A549 (cell line): ENCODE data around the gene RABEPK.

Source experiments
- EP300 ChIP-seq, 2 experiments: fragments of >200 bp; sonication (Bioruptor Twin); formaldehyde crosslinking; IDR thresholded peaks; 2 replicates in 1 of 2; 3 replicates in 1 of 2; pipeline ENCODE4 v1.6.1; 2016 to 2017
- HOXA7 ChIP-seq: fragments of 250-450 bp; sonication (Bioruptor Pico); IDR thresholded peaks from 2 replicates; pipeline ENCODE4 v1.5.0; 2020; ENCODE audit warnings: mild to moderate bottlenecking, moderate library complexity
- JUN ChIP-seq, 2 experiments: fragments of >200 bp; sonication (Bioruptor Twin); formaldehyde crosslinking; IDR thresholded peaks; 2 replicates in 1 of 2; 3 replicates in 1 of 2; pipeline ENCODE4 v1.6.1; 2016 to 2017
- JUNB ChIP-seq: fragments of >200 bp; sonication (Bioruptor Twin); formaldehyde crosslinking; IDR thresholded peaks from 2 replicates; pipeline ENCODE4 v1.6.1; 2016
- MYC ChIP-seq: IDR thresholded peaks from 2 replicates; pipeline ENCODE4 v1.6.1; 2012; ENCODE audit warnings: mild to moderate bottlenecking, inconsistent platforms, low read length, improper control_type of control experiment, borderline replicate concordance
- POLR2A ChIP-seq: IDR thresholded peaks from 2 replicates; pipeline ENCODE4 v1.6.1; 2012; ENCODE audit warnings: mild to moderate bottlenecking, low read length
- RARB ChIP-seq: fragments of 250-450 bp; sonication (Bioruptor Pico); IDR thresholded peaks from 2 replicates; pipeline ENCODE4 v1.8.0; 2021; ENCODE audit warnings: mild to moderate bottlenecking, moderate library complexity
- RNF2 ChIP-seq: fragments of 200-600 bp; sonication (generic); IDR thresholded peaks from 2 replicates; pipeline ENCODE4 v1.6.1; 2016; ENCODE audit warnings: low read depth, mild to moderate bottlenecking, antibody characterized with exemption, moderate library complexity, borderline replicate concordance
- USF2 ChIP-seq: fragments of 450-650 bp; IDR thresholded peaks from 2 replicates; pipeline ENCODE4 v1.6.1; 2014; ENCODE audit warnings: antibody characterized with exemption
- ZSCAN20 ChIP-seq: fragments of 250-450 bp; sonication (Bioruptor Pico); IDR thresholded peaks from 2 replicates; pipeline ENCODE4 v1.8.0; 2022; ENCODE audit warnings: mild to moderate bottlenecking, moderate library complexity
- TF ChIP-seq, protein P1 (sequence below): fragments of >200 bp; sonication (Bioruptor Twin); formaldehyde crosslinking; IDR thresholded peaks from 3 replicates; pipeline ENCODE4 v1.5.1; 2016

DNA sequence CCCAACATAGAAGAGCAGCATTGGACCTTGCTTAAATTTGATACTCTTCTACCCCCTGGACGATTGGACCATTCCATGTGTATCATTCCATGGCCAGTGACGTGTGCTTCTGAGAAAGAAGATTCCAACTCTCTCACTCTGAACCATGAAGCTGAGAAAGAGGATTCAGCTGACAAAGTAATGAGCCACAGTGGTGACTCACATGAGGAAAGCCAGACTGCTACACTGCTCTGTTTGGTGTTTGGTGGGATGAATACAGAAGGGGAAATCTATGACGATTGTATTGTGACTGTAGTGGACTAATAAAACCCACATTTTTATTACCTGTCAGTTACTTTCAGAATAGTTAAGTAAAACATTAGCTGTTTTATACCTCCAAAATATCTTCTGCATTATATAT lies 33.3 kb downstream of the RABEPK start:
- TF ChIP-seq HOXA7 (CRISPR knock-in tag) (no peak), POLR2A (no peak), RARB (CRISPR knock-in tag) (no peak), JUNB (no peak), EP300 (IDR thresholded peaks at IDR 0.05) (no peak), RNF2 (no peak), JUN (IDR thresholded peaks at IDR 0.05) (no peak), ZSCAN20 (no peak), USF2 (no peak), MYC (no peak)
- TF ChIP-seq, protein P1, sequence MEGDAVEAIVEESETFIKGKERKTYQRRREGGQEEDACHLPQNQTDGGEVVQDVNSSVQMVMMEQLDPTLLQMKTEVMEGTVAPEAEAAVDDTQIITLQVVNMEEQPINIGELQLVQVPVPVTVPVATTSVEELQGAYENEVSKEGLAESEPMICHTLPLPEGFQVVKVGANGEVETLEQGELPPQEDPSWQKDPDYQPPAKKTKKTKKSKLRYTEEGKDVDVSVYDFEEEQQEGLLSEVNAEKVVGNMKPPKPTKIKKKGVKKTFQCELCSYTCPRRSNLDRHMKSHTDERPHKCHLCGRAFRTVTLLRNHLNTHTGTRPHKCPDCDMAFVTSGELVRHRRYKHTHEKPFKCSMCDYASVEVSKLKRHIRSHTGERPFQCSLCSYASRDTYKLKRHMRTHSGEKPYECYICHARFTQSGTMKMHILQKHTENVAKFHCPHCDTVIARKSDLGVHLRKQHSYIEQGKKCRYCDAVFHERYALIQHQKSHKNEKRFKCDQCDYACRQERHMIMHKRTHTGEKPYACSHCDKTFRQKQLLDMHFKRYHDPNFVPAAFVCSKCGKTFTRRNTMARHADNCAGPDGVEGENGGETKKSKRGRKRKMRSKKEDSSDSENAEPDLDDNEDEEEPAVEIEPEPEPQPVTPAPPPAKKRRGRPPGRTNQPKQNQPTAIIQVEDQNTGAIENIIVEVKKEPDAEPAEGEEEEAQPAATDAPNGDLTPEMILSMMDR: no peak
